Astrocyte (in vitro differentiated cells and primary cell): Measurements from ENCODE around the gene BEST3.

Experiments
- CTCF ChIP-seq: IDR thresholded peaks from 2 replicates; pipeline ENCODE4 v1.5.1; 2011; ENCODE audit warnings: low read depth, mild to moderate bottlenecking, inconsistent platforms, low read length, moderate library complexity; ENCODE audit not compliant: insufficient read depth
- EZH2 ChIP-seq: IDR thresholded peaks from 2 replicates; pipeline ENCODE4 v1.6.1; 2012; ENCODE audit warnings: mild to moderate bottlenecking, low read length, inconsistent platforms; ENCODE audit not compliant: insufficient read depth

DNA sequence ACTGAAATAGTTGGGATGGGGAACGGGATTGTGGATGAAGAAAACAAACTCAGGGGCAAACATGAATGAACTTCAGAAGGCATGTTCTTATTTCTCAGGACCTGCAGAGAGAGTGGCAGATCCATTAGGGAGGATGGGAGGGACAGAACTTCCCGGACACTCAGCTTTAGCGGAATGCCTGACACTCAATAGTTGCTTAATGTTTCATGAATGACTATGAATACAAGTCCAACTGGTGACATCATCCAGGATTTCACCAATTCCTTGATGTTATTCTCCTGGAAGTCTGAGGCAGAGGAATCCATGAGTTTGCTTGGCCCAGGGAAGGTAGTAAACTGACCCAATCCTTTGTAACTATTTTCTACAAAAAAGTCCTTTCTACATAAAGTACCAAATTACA is 50.6 kb downstream of the BEST3 start:
- TF ChIP-seq CTCF (no peak), EZH2 (no peak)
